ENCODE results near the gene SLX4IP.

The SLX4IP gene

DNA sequence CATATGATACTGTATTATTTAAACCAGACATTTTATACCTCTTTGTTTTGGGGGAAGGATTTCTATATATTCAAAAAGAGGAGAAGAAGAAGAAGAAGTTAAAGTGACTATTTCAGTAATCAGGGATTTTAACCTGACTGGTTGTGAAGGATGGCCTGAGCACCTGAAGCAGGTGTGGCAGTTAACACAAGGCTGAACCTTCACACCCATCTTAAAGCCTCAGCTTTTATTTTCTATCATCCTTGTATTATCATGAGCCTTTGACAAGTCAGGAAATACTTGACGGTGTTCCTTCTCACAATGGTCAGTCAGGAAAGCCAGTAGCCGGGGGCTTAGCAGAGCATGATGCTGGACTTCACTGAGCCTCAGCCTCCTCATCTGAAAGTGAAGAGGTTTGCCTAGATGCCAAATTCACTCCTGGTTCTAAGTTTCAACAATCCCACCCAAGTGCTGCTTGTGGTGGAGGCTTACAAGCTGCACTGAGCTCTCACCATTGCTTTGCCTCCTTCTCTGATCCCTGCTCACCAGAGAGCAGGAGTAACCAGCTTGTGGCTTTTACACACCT, 121.5 kb downstream of the SLX4IP start:
- no peak for TF ChIP-seq ZNF112 (tag by site-specific recombination; IDR thresholded peaks at IDR 0.05)
- TF ChIP-seq ZNF362 (tag by site-specific recombination; IDR thresholded peaks at IDR 0.05): no peak
- TF ChIP-seq, protein P1, sequence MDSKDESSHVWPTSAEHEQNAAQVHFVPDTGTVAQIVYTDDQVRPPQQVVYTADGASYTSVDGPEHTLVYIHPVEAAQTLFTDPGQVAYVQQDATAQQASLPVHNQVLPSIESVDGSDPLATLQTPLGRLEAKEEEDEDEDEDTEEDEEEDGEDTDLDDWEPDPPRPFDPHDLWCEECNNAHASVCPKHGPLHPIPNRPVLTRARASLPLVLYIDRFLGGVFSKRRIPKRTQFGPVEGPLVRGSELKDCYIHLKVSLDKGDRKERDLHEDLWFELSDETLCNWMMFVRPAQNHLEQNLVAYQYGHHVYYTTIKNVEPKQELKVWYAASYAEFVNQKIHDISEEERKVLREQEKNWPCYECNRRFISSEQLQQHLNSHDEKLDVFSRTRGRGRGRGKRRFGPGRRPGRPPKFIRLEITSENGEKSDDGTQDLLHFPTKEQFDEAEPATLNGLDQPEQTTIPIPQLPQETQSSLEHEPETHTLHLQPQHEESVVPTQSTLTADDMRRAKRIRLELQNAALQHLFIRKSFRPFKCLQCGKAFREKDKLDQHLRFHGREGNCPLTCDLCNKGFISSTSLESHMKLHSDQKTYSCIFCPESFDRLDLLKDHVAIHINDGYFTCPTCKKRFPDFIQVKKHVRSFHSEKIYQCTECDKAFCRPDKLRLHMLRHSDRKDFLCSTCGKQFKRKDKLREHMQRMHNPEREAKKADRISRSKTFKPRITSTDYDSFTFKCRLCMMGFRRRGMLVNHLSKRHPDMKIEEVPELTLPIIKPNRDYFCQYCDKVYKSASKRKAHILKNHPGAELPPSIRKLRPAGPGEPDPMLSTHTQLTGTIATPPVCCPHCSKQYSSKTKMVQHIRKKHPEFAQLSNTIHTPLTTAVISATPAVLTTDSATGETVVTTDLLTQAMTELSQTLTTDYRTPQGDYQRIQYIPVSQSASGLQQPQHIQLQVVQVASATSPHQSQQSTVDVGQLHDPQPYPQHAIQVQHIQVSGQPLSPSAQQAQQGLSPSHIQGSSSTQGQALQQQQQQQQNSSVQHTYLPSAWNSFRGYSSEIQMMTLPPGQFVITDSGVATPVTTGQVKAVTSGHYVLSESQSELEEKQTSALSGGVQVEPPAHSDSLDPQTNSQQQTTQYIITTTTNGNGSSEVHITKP (tag by site-specific recombination; IDR thresholded peaks at IDR 0.05): no peak
- TF ChIP-seq ZNF513 (tag by site-specific recombination; IDR thresholded peaks at IDR 0.05): no peak
- TF ChIP-seq ZNF121 (tag by site-specific recombination; IDR thresholded peaks at IDR 0.05): no peak
- Histone ChIP-seq H3K9me3 (ENCODE audit: control insufficient read depth, insufficient read depth, low read depth, low read length) (no peaks in the 10 kb centered on the region), H3K4me1 (ENCODE audit: control insufficient read depth, insufficient read depth, low read length) (peaks cover 4% of the 10 kb centered on the region; the same call in 1 of the 2 replicates), H3K27ac (ENCODE audit: extremely low read depth, low read depth, low read length) (no peak overlapping the region), H3K36me3 (ENCODE audit: control insufficient read depth in 2 of 2, insufficient read depth in 1 of 2, low read length in 2 of 2) (peaks cover 0 to 1% of the 10 kb centered on the region in 2 experiments; a peak in 1 of 3 replicates), H3K4me3 (ENCODE audit: low read depth, low read length) (no peak overlapping the region)
- CTCF ChIA-PET: interaction anchor here (0.5 to 0.7 kb wide), 4 partner anchors 88 to 401 kb away, joined by 3 to 4 read pairs (median 4); no protein-coding TSS in a partner anchor
- POLR2A ChIA-PET: no interaction called here

GRCh38 chr20:10557685-10558084, 122.6 kb downstream of the SLX4IP start:
- no peak overlapping the region for H3K4me3 ChIP-seq (ENCODE audit: low read depth, low read length)
- peaks cover 1% of the 10 kb centered on the region; the same call in 1 of the 2 replicates for H3K4me1 ChIP-seq (ENCODE audit: control insufficient read depth, insufficient read depth, low read length)
- TF ChIP-seq, protein P2, sequence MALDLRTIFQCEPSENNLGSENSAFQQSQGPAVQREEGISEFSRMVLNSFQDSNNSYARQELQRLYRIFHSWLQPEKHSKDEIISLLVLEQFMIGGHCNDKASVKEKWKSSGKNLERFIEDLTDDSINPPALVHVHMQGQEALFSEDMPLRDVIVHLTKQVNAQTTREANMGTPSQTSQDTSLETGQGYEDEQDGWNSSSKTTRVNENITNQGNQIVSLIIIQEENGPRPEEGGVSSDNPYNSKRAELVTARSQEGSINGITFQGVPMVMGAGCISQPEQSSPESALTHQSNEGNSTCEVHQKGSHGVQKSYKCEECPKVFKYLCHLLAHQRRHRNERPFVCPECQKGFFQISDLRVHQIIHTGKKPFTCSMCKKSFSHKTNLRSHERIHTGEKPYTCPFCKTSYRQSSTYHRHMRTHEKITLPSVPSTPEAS (tag by site-specific recombination; IDR thresholded peaks at IDR 0.05): no peak
- TF ChIP-seq ZNF169 (tag by site-specific recombination; IDR thresholded peaks at IDR 0.05): no peak
- H3K27ac ChIP-seq (ENCODE audit: extremely low read depth, low read depth, low read length): no peak overlapping the region
- POLR2A ChIA-PET: no interaction called here
- H3K36me3 ChIP-seq (ENCODE audit: control insufficient read depth in 2 of 2, insufficient read depth in 1 of 2, low read length in 2 of 2): peaks cover 0 to 5% of the 10 kb centered on the region in 2 experiments; a peak in 1 of 3 replicates
- no peaks in the 10 kb centered on the region for H3K9me3 ChIP-seq (ENCODE audit: control insufficient read depth, insufficient read depth, low read depth, low read length)
- CTCF ChIA-PET: interaction anchor here (0.7 kb wide), 1 partner anchor 79 kb away, joined by 3 read pairs; no protein-coding TSS in a partner anchor

GRCh38 chr20:10558635-10559187, 123.6 kb downstream of the SLX4IP start:
- POLR2A ChIA-PET: no interaction called here

More at GRCh38 chr20:10558635-10559187, 123.6 kb downstream of the SLX4IP start:
- H3K36me3 ChIP-seq (ENCODE audit: control insufficient read depth in 2 of 2, insufficient read depth in 1 of 2, low read length in 2 of 2): peaks cover 0 to 5% of the 10 kb centered on the region in 2 experiments; a peak in 1 of 3 replicates
- no peaks in the 10 kb centered on the region for H3K9me3 ChIP-seq (ENCODE audit: control insufficient read depth, insufficient read depth, low read depth, low read length)
- TF ChIP-seq ZNF335 (tag by site-specific recombination; conservative IDR thresholded peaks at IDR 0.05): no peak
- TF ChIP-seq ZNF513 (tag by site-specific recombination; IDR thresholded peaks at IDR 0.05): no peak
- H3K4me3 ChIP-seq (ENCODE audit: low read depth, low read length): no peak overlapping the region
- no peaks in the 10 kb centered on the region; the same call in 1 of the 2 replicates for H3K4me1 ChIP-seq (ENCODE audit: control insufficient read depth, insufficient read depth, low read length)
- no peak overlapping the region for H3K27ac ChIP-seq (ENCODE audit: extremely low read depth, low read depth, low read length)
- CTCF ChIA-PET: no interaction called here

Measured in HEK293 (cell line).